ENCODE results near the gene MACO1. TPM values are rescaled to one million over a fixed set of nuclear protein-coding genes. Genes with fewer than 3 reads are reported as not detected.

Gene MACO1
- total and polyA plus RNA-seq, 10 of the 15 experiments (the other 5 are each of a cell fraction or from before 2014, with no cell fraction given): 3.2 to 19.8 (median 10.3) TPM

- POLR2A ChIA-PET: interaction anchor here (1.0 to 4.7 kb wide), 4 partner anchors 10 to 46 kb away, joined by 3 to 54 read pairs (median 8); no protein-coding TSS in a partner anchor
- ATAC-seq: no peak
- CTCF ChIA-PET: interaction anchor here (1.4 to 6.3 kb wide), 5 partner anchors 9 to 46 kb away, joined by 4 to 79 read pairs (median 10); no protein-coding TSS in a partner anchor
- no peak for DNase-seq (ENCODE audit: low read depth, low spot score)
- no TSS peak for BruUV-seq (replicated peaks)
- Histone ChIP-seq H2AFZ (ENCODE audit: control insufficient read depth, low read depth, low read length) (no peak overlapping the region), H3K4me3 (no peak overlapping the region), H3K9ac (ENCODE audit: control insufficient read depth, insufficient read depth, low read length) (no peak overlapping the region), H3K9me3 (replicated peaks; ENCODE audit: control insufficient read depth, insufficient read depth, low read length) (no peaks in the 10 kb centered on the region), H3K27ac (ENCODE audit: control insufficient read depth, insufficient read depth) (no peak overlapping the region), H4K20me1 (ENCODE audit: control insufficient read depth, insufficient read depth) (no peaks in the 10 kb centered on the region), H3K4me2 (ENCODE audit: control insufficient read depth, insufficient read depth) (no peak overlapping the region), H3K27me3 (replicated peaks in 1 of 2; ENCODE audit: control insufficient read depth in 2 of 2, insufficient read depth in 2 of 2, low read length in 1 of 2) (no peaks in the 10 kb centered on the region), H3K79me2 (ENCODE audit: control insufficient read depth, insufficient read depth, low read length) (peaks cover 10% of the 10 kb centered on the region), H3K4me1 (ENCODE audit: control insufficient read depth, insufficient read depth, low read length) (peaks cover 13% of the 10 kb centered on the region), H3K36me3 (ENCODE audit: control insufficient read depth in 2 of 2, insufficient read depth in 2 of 2, low read length in 1 of 2) (peaks cover 0 to 8% of the 10 kb centered on the region in 2 experiments; a peak in 3 of 4 replicates)
- TF ChIP-seq RFX5 (IDR thresholded peaks at IDR 0.05; ENCODE audit: low read depth, low read length) (no peak), TCF7 (IDR thresholded peaks at IDR 0.05; ENCODE audit: borderline replicate concordance) (no peak), MTA3 (IDR thresholded peaks at IDR 0.05; ENCODE audit: borderline replicate concordance, low read length) (no peak), TBL1XR1 (IDR thresholded peaks at IDR 0.05; ENCODE audit: low read depth, low read length) (no peak), HDGF (IDR thresholded peaks at IDR 0.05) (no peak), YBX1 (IDR thresholded peaks at IDR 0.05) (no peak), MEF2A (IDR thresholded peaks at IDR 0.05; ENCODE audit: insufficient read depth, low read depth, low read length) (no peak), SREBF2 (IDR thresholded peaks at IDR 0.05; ENCODE audit: low read length) (no peak), EZH2 (IDR thresholded peaks at IDR 0.05; ENCODE audit: borderline replicate concordance, control insufficient read depth, low read depth, low read length) (no peak)
- TF ChIP-seq, protein P1, sequence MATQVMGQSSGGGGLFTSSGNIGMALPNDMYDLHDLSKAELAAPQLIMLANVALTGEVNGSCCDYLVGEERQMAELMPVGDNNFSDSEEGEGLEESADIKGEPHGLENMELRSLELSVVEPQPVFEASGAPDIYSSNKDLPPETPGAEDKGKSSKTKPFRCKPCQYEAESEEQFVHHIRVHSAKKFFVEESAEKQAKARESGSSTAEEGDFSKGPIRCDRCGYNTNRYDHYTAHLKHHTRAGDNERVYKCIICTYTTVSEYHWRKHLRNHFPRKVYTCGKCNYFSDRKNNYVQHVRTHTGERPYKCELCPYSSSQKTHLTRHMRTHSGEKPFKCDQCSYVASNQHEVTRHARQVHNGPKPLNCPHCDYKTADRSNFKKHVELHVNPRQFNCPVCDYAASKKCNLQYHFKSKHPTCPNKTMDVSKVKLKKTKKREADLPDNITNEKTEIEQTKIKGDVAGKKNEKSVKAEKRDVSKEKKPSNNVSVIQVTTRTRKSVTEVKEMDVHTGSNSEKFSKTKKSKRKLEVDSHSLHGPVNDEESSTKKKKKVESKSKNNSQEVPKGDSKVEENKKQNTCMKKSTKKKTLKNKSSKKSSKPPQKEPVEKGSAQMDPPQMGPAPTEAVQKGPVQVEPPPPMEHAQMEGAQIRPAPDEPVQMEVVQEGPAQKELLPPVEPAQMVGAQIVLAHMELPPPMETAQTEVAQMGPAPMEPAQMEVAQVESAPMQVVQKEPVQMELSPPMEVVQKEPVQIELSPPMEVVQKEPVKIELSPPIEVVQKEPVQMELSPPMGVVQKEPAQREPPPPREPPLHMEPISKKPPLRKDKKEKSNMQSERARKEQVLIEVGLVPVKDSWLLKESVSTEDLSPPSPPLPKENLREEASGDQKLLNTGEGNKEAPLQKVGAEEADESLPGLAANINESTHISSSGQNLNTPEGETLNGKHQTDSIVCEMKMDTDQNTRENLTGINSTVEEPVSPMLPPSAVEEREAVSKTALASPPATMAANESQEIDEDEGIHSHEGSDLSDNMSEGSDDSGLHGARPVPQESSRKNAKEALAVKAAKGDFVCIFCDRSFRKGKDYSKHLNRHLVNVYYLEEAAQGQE (IDR thresholded peaks at IDR 0.05; ENCODE audit: low read depth, low read length): no peak
- FAIRE-seq: no peak
- in situ Hi-C loops (cut with MboI): no loop called here
- RAD21 ChIA-PET (ENCODE audit: unreplicated experiment): interaction anchor here (0.9 to 5.5 kb wide), 6 partner anchors 29 to 50 kb away, joined by 3 to 56 read pairs (median 4); no protein-coding TSS in a partner anchor
- SMC1A ChIA-PET (ENCODE audit: uncharacterized antibody, unreplicated experiment): interaction anchor here (0.7 to 6.5 kb wide), 9 partner anchors 9 to 53 kb away, joined by 3 to 78 read pairs (median 5); partner anchors contain the start of gene MACO1
- intact Hi-C loops (cut with micrococcal nuclease; ENCODE audit: unreplicated experiment): no loop called here
These were observed 47.9 kb downstream of the MACO1 start for GRCh38 chr1:25478633-25479032.
